Amniotic stem cell (primary cell): ENCODE data around the gene B4GALNT2.
"Not testable (repeated sequence)": the region's sequence is repeated elsewhere in the genome, so short reads cannot be mapped to it uniquely, and the experiment has no call there.

Source experiments
- DNase-seq: peaks from one replicate; lab custom pipeline; 2025; lab: John Stamatoyannopoulos, UW

The B4GALNT2 gene

DNA sequence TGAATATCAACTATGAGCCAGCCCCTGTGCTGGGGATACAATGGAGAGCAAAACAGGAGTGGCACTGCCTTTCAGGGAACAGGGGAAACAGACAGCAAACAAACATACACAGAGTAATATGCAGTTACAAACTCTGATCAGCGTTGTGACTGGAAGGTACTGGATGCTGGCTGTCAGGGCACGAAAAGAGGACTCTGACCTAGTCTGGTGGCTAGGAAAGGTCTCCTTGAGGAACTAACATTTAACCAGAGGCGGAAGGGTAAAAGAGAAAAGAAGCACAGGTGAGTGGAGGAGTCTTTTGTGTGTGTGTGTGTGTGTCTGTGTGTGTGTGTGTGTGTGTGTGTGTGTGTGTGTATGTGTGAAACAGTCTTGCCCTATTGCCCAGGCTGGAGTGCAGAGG lies 12.4 kb upstream of the B4GALNT2 start:
- DNase-seq = no peak

DNA sequence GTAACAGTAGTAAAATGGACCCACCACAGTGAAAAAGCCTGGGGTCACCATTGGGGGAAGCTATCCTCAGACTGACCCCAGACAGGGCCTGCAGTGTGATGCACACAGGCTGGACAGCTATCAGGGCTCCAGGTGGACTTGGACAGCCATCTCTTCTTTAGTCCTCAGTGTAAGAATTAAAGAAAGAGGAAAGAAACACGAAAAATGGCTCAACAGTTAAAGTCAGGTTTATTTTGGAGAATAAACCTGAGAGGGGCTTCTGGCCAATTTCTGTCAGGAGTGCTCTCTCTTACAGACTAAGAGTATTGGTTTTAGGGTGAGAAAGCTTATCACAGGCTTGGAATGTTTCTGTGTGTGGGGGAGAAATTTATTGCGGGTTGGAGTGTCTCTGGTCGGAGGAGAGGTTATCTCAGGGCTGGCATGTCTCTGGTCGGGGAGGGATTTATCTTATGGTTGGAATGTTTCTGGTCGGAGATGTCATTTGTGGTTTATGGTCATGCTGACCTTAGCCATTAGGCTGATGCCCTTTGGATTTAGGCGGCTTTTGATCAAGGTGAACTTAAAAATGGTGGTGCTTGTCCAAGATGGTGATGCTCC lies 10.8 kb upstream of the B4GALNT2 start:
- no peak for DNase-seq

- DNase-seq = no peak
These were observed 10.0 kb upstream of the B4GALNT2 start for GRCh38 chr17:49122566-49122965.

- no peak for DNase-seq
These were observed 9.5 kb upstream of the B4GALNT2 start for GRCh38 chr17:49123061-49123460.

GRCh38 chr17:49125449-49125848 lies 7.1 kb upstream of the B4GALNT2 start:
- DNase-seq = no peak

- DNase-seq = not testable (repeated sequence)
These were observed 6.2 kb upstream of the B4GALNT2 start for GRCh38 chr17:49126183-49126859.

DNA sequence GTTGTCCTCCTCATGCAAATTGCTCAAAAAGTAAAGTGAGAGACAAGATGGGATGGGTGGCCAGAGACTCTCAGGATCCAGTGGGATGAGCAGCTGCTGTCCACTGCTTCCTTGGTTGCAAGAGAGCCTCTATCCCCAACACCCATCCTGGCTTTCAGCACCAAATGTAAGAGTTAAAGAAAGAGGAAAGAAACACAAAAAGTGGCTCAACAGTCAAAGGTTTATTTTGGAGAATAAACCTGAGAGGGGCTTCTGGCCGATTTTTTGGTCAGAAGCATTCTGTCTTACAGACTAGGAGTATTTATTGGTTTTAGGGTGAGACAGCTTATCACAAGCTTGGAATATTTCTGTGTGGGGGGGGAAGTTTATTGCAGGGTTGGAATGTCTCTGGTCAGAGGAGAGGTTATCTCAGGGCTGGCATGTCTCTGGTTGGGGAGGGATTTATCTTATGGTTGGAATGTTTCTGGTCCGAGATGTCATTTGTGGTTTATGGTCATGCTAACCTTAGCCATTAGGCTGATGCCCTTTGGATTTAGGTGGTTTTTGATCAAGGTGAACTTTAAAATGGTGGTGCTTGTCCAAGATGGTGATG lies 3.1 kb upstream of the B4GALNT2 start:
- DNase-seq = not testable (repeated sequence)

DNA sequence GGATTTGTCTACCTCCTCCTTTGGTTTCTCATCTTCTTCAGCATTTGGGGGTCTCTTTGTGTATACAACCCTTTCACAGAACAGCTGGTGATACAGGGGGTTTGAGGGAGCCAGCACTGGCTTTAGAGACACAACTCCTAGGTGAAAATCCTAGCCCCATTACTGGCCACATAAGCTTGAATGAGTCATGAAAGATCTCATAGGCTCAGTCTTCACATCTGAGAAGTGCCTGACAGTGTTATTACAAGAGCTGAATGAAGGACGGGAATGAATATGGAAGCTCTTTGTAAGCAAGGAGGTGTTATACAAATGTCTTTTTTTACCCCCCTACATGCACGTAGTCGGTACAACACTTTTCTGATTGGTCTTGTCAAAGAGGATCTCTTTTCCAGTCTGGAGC lies 1.7 kb upstream of the B4GALNT2 start:
- no peak for DNase-seq

GRCh38 chr17:49132317-49132698 lies 261 bp upstream of the B4GALNT2 start:
- no peak for DNase-seq

GRCh38 chr17:49136335-49136734 lies 3.8 kb downstream of the B4GALNT2 start:
- DNase-seq = no peak

GRCh38 chr17:49145654-49146053 lies 13.1 kb downstream of the B4GALNT2 start:
- DNase-seq = not testable (repeated sequence)

GRCh38 chr17:49146620-49147306 lies 14.2 kb downstream of the B4GALNT2 start:
- peak; percentile 97 for DNase-seq

- no peak for DNase-seq
These were observed 15.6 kb downstream of the B4GALNT2 start for GRCh38 chr17:49148171-49148570.

DNA sequence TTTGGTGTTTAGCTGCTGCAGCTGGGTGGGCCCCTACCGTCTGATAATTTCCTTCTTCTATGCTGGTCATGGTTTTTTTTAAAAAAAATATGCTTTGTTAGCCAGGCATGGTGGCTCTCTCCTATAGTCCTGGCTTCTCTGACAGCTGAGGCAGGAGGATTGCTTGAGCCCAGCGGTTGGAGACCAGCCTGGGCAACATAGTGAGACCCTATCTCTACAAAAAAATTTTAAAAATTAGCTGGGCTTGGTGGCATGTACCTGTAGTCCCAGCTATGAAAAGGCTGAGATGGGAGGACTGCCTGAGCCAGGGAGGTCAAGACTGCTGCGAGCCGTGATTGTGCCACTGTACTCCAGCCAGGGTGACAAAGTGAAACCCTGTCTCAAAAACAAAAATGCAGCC lies 19.4 kb downstream of the B4GALNT2 start:
- no peak for DNase-seq

- DNase-seq = no peak
These were observed 23.7 kb downstream of the B4GALNT2 start for GRCh38 chr17:49156256-49156655.

DNA sequence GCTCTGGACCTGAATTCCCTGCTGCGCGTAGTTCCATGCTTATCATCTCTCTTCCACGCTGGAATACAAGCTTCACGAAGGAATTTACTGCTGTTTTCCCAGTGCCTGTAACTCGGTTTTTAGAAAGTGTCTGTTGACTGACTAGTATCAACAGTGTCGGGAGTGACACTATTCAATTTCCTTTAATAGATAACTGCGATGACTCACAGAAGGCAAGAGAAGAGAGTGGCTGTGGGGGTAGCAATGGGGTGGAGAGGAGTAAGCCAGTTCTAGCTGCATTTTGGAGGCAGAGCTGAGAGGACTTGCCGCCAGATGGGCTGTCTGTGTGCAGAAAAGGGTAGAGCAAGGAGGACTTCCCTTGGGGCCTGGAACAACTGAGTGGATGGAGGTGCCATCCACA lies 25.2 kb downstream of the B4GALNT2 start:
- no peak for DNase-seq

- no peak for DNase-seq
These were observed 30.3 kb downstream of the B4GALNT2 start for GRCh38 chr17:49162866-49163265.

DNA sequence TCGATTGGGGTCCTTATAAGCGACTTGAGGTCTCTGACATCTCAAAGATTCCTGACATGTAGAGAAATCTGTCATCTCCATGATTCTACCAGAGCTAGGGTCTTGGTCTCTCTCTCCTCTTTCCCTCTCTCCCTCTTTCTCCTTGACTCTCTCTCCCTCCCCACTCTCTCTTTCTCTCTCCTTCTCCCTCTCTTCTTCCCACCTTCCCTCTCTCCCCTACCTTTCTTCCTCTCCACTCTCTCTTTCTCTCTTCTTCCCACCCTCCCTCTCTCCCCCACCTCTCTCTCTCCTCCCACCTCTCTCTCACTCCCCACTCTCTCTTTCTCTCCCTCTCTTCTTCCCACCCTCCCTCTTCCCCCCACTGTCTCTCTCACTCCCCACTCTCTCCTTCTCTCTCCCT lies 32.6 kb downstream of the B4GALNT2 start:
- DNase-seq = no peak

GRCh38 chr17:49168706-49169105 lies 36.1 kb downstream of the B4GALNT2 start:
- DNase-seq = no peak

- DNase-seq = no peak
These were observed 37.6 kb downstream of the B4GALNT2 start for GRCh38 chr17:49170216-49170615.

DNA sequence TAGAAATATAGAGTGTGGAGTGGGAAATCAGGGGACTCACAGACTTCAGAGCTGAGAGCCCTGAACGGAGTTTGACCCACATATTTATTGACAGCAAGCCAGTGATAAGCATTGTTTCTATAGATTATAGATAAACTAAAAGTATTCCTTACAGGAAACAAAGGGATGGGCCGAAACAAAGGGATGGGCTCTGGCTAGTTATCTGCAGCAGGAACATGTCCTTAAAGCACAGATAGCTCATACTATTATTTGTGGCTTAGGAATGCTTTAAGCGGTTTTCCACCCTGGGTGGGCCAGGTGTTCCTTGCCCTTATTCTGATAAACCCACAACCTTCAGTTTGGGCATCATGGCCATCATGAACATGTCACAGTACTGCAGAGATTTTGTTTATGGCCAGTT lies 38.1 kb downstream of the B4GALNT2 start:
- not testable (repeated sequence) for DNase-seq

- DNase-seq = not testable (repeated sequence)
These were observed 43.4 kb downstream of the B4GALNT2 start for GRCh38 chr17:49175978-49176377.

- peak; percentile 6 for DNase-seq
These were observed 47.7 kb downstream of the B4GALNT2 start for GRCh38 chr17:49180303-49180702.
